ENCODE results near the gene RUSF1. TPM values are rescaled to one million over a fixed set of nuclear protein-coding genes. Genes with fewer than 3 reads are reported as not detected.

The RUSF1 gene
- total and polyA plus RNA-seq, 2 experiments from 2014 or later = 34.6 to 74.0 TPM

GRCh38 chr16:31461201-31461920, 46.8 kb downstream of the RUSF1 start:
- no peaks in the 10 kb centered on the region for H3K9me3 ChIP-seq (ENCODE audit: low read depth)
- H3K27me3 ChIP-seq (replicated peaks; ENCODE audit: insufficient read depth) = no peaks in the 10 kb centered on the region
- H3K9me2 ChIP-seq (ENCODE audit: insufficient read depth) = no peaks in the 10 kb centered on the region
- H3K9ac ChIP-seq = peak overlapping the region; percentile 81
- DNase-seq = no peak
- H3K4me1 ChIP-seq (ENCODE audit: insufficient read depth) = peaks cover 23% of the 10 kb centered on the region
- peak overlapping the region; percentile 78; the same call in 1 of the 2 replicates for H3K4me3 ChIP-seq
- in situ Hi-C loops (cut with MboI) = no loop called here
- no peak overlapping the region for H2AFZ ChIP-seq
- peaks cover 12% of the 10 kb centered on the region for H3F3A ChIP-seq (ENCODE audit: insufficient read depth)
- peak overlapping the region; percentile 90 for H3K27ac ChIP-seq
- H3K79me2 ChIP-seq (ENCODE audit: insufficient read depth) = peaks cover 36% of the 10 kb centered on the region
- peak overlapping the region; percentile 91 for H3K4me2 ChIP-seq (ENCODE audit: unreplicated experiment)
- 75 to 76% methylated on average over 10 of the region's 10 CpGs for WGBS, 2 experiments (ENCODE audit: low coverage in 1 of 2, low lambda C conversion rate in 2 of 2, missing lambda C conversion rate in 2 of 2)
- no peaks in the 10 kb centered on the region for H4K20me1 ChIP-seq (ENCODE audit: insufficient read depth)
- TF ChIP-seq EZH2 (IDR thresholded peaks at IDR 0.05; ENCODE audit: insufficient read depth, poor library complexity, severe bottlenecking) (no peak), EZH2phosphoT487 (IDR thresholded peaks at IDR 0.05; ENCODE audit: insufficient read depth, low read depth) (no peak)
- H3K36me3 ChIP-seq (ENCODE audit: low read depth) = no peaks in the 10 kb centered on the region

GRCh38 chr16:31460582-31461002, 47.6 kb downstream of the RUSF1 start:
- H3K79me2 ChIP-seq (ENCODE audit: insufficient read depth) = peaks cover 44% of the 10 kb centered on the region
- peak overlapping the region; percentile 81 for H3K9ac ChIP-seq

GRCh38 chr16:31459687-31460581, 48.3 kb downstream of the RUSF1 start:
- DNase-seq = peak; percentile 100
- H3K9me3 ChIP-seq (ENCODE audit: low read depth) = no peaks in the 10 kb centered on the region
- TF ChIP-seq EZH2phosphoT487 (IDR thresholded peaks at IDR 0.05; ENCODE audit: insufficient read depth, low read depth) = no peak
- TF ChIP-seq EZH2 (IDR thresholded peaks at IDR 0.05; ENCODE audit: insufficient read depth, poor library complexity, severe bottlenecking) = no peak
- peak overlapping the region; percentile 90 for H3K27ac ChIP-seq
- peaks cover 29% of the 10 kb centered on the region for H3K4me1 ChIP-seq (ENCODE audit: insufficient read depth)
- peak overlapping the region; percentile 95 for H3K4me2 ChIP-seq (ENCODE audit: unreplicated experiment)
- no peaks in the 10 kb centered on the region for H4K20me1 ChIP-seq (ENCODE audit: insufficient read depth)
- in situ Hi-C loops (cut with MboI) = no loop called here
- H3K27me3 ChIP-seq (replicated peaks; ENCODE audit: insufficient read depth) = no peaks in the 10 kb centered on the region
- H3K4me3 ChIP-seq = peak overlapping the region; percentile 99
- peaks cover 18% of the 10 kb centered on the region for H3F3A ChIP-seq (ENCODE audit: insufficient read depth)
- H3K79me2 ChIP-seq (ENCODE audit: insufficient read depth) = peaks cover 50% of the 10 kb centered on the region
- WGBS, 2 experiments (ENCODE audit: low coverage in 1 of 2, low lambda C conversion rate in 2 of 2, missing lambda C conversion rate in 2 of 2) = 0 to 1% methylated on average over 34 to 44 of the region's 61 CpGs
- H3K9me2 ChIP-seq (ENCODE audit: insufficient read depth) = no peaks in the 10 kb centered on the region
- H3K36me3 ChIP-seq (ENCODE audit: low read depth) = no peaks in the 10 kb centered on the region
- H2AFZ ChIP-seq = peak overlapping the region; percentile 86
- peak overlapping the region; percentile 87 for H3K9ac ChIP-seq

More at GRCh38 chr16:31460582-31461002, 47.6 kb downstream of the RUSF1 start:
- Histone ChIP-seq H4K20me1 (ENCODE audit: insufficient read depth) (no peaks in the 10 kb centered on the region), H2AFZ (peak overlapping the region; percentile 54), H3K4me3 (peak overlapping the region; percentile 78), H3K36me3 (ENCODE audit: low read depth) (no peaks in the 10 kb centered on the region), H3K27me3 (replicated peaks; ENCODE audit: insufficient read depth) (no peaks in the 10 kb centered on the region), H3F3A (ENCODE audit: insufficient read depth) (peaks cover 12% of the 10 kb centered on the region), H3K9me2 (ENCODE audit: insufficient read depth) (no peaks in the 10 kb centered on the region), H3K9me3 (ENCODE audit: low read depth) (no peaks in the 10 kb centered on the region), H3K27ac (peak overlapping the region; percentile 90), H3K4me1 (ENCODE audit: insufficient read depth) (peaks cover 28% of the 10 kb centered on the region), H3K4me2 (ENCODE audit: unreplicated experiment) (peak overlapping the region; percentile 91)
- TF ChIP-seq EZH2phosphoT487 (IDR thresholded peaks at IDR 0.05; ENCODE audit: insufficient read depth, low read depth) (no peak), EZH2 (IDR thresholded peaks at IDR 0.05; ENCODE audit: insufficient read depth, poor library complexity, severe bottlenecking) (no peak)
- peak; percentile 86 for DNase-seq
- WGBS, 2 experiments (ENCODE audit: low coverage in 1 of 2, low lambda C conversion rate in 2 of 2, missing lambda C conversion rate in 2 of 2) = 21 to 22% methylated on average over 8 of the region's 8 CpGs
- in situ Hi-C loops (cut with MboI) = no loop called here
